Epithelial cell of esophagus (primary cell): ENCODE measurements around the gene WASF3.

Experiments
- DNase-seq: peaks from one replicate; pipeline ENCODE4 v3.0.0; 2010; ENCODE audit warnings: low read depth
- H3K4me3 ChIP-seq: 2 replicates; pipeline ENCODE4 v1.5.1; 2011; ENCODE audit warnings: mild to moderate bottlenecking, low read length, control low read depth
- TF ChIP-seq, protein P1 (sequence below): IDR thresholded peaks from 2 replicates; pipeline ENCODE4 v1.5.1; 2011; ENCODE audit warnings: low read depth, mild to moderate bottlenecking, low read length, control low read depth, inconsistent platforms; ENCODE audit not compliant: insufficient read depth; ENCODE audit errors: missing control alignments

Gene WASF3

DNA sequence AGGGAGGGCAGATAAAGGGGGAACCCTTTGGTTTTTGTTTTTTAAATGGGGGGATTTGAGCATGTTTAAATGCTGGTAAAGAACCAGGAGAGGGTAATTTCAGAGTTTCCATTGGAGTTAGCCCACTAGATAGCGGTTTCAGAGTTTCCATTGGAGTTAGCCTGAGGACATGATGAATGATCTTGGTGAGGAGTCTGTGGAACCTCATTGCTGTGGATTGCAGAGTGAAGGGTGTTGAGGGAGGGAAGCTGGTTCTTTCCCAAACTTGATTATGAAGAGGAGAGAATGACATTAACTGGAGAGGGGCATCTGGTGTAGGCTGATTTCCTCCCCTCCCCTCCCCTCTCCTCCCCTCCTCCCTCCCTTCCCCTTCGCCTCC, 5.0 kb downstream of the WASF3 start:
- no peak for DNase-seq
- no peak overlapping the region for H3K4me3 ChIP-seq
- TF ChIP-seq, protein P1, sequence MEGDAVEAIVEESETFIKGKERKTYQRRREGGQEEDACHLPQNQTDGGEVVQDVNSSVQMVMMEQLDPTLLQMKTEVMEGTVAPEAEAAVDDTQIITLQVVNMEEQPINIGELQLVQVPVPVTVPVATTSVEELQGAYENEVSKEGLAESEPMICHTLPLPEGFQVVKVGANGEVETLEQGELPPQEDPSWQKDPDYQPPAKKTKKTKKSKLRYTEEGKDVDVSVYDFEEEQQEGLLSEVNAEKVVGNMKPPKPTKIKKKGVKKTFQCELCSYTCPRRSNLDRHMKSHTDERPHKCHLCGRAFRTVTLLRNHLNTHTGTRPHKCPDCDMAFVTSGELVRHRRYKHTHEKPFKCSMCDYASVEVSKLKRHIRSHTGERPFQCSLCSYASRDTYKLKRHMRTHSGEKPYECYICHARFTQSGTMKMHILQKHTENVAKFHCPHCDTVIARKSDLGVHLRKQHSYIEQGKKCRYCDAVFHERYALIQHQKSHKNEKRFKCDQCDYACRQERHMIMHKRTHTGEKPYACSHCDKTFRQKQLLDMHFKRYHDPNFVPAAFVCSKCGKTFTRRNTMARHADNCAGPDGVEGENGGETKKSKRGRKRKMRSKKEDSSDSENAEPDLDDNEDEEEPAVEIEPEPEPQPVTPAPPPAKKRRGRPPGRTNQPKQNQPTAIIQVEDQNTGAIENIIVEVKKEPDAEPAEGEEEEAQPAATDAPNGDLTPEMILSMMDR, result no peak

DNA sequence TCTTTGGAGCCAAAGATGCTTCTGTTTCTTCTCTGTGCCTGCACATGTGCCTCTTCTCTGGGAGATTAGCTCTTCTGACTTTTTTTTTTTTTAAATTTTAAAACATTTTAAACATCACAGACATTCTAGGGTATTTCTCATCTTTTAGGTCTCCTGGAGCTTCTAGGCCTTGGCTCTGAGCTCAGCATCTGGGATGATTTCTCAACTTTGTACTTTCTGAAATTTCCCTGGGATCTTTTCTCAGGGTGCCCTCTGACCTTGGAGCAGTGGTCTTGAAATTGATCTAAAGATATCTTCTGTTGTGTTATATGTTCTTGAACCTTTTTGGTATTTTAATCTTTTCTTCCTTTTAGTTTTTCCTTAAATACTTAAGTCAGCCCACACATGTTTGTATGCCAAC, 6.2 kb downstream of the WASF3 start:
- TF ChIP-seq, protein P1, result no peak
- no peak overlapping the region for H3K4me3 ChIP-seq
- DNase-seq, result no peak

- no peak for DNase-seq
- H3K4me3 ChIP-seq, result no peak overlapping the region
- TF ChIP-seq, protein P1, result no peak
These were observed 10.8 kb downstream of the WASF3 start for GRCh38 chr13:26568132-26568815.

- TF ChIP-seq, protein P1, result no peak
- no peak overlapping the region for H3K4me3 ChIP-seq
These were observed 14.0 kb downstream of the WASF3 start for GRCh38 chr13:26571518-26571917.

GRCh38 chr13:26575244-26575643, 17.8 kb downstream of the WASF3 start:
- TF ChIP-seq, protein P1, result no peak
- H3K4me3 ChIP-seq, result no peak overlapping the region
- DNase-seq, result no peak

More at GRCh38 chr13:26571518-26571917, 14.0 kb downstream of the WASF3 start:
- DNase-seq, result no peak

DNA sequence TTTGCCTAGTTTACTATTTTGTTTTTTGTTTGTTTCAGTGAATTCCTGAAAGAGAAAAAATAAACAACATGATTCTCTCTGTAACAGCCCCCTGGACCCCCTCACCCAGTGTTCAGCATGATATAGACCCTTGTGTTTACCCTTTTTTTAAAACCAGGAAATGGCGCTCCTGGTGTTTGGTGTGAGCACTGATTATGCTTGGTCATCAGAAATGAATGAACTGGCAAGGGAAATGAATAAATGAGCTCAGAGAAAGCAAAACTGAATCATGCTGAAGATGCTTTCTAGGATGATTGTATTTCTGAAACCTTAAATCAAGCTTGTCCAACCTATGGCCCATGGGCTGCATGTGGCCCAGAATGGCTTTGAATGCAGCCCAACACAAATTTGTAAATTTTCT, 22.1 kb downstream of the WASF3 start:
- H3K4me3 ChIP-seq, result no peak overlapping the region
- TF ChIP-seq, protein P1, result no peak
- no peak for DNase-seq

DNA sequence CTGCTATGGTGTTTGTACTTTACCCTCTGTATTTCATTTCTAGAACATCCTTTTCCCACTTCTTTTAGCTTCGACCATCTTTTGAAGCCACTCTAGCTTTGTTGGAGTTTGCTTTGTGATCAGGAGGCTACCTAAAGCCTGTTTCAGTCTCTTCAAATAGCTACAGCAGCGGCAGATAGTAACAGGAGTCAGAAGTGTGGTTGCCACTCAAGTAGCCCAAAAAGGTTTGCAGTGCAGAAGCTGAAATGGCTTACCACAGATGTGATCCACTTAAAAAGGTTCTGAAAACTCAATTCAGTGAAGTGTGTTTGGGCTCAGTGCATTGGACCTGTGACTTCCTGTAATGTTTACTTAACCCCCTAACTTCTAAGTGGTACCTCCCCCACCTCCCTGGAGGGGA, 26.2 kb downstream of the WASF3 start:
- H3K4me3 ChIP-seq, result no peak overlapping the region
- DNase-seq, result no peak
- TF ChIP-seq, protein P1, result no peak
